Amniotic epithelial cell (primary cell): ENCODE measurements around the gene MACROD1.

Experiments used
- DNase-seq: peaks from one replicate; pipeline ENCODE4 v3.0.0-alpha.2; 2010; ENCODE audit warnings: low read depth

The MACROD1 gene

GRCh38 chr11:64110465-64111375 is 55.2 kb downstream of the MACROD1 start:
- no peak for DNase-seq

- no peak for DNase-seq
Observed at GRCh38 chr11:64109332-64109731, 56.6 kb downstream of the MACROD1 start.

GRCh38 chr11:64107303-64107702 is 58.6 kb downstream of the MACROD1 start:
- no peak for DNase-seq

- no peak for DNase-seq
Observed at GRCh38 chr11:64104632-64105031, 61.3 kb downstream of the MACROD1 start.

GRCh38 chr11:64103277-64103985 is 62.5 kb downstream of the MACROD1 start:
- no peak for DNase-seq

GRCh38 chr11:64102005-64102738 is 63.7 kb downstream of the MACROD1 start:
- no peak for DNase-seq

GRCh38 chr11:64101461-64101860 is 64.5 kb downstream of the MACROD1 start:
- no peak for DNase-seq

- DNase-seq, result no peak
Observed at GRCh38 chr11:64100782-64101353, 65.0 kb downstream of the MACROD1 start.

GRCh38 chr11:64100360-64100759 is 65.6 kb downstream of the MACROD1 start:
- no peak for DNase-seq

- no peak for DNase-seq
Observed at GRCh38 chr11:64099436-64099835, 66.5 kb downstream of the MACROD1 start.

GRCh38 chr11:64098318-64098831 is 67.5 kb downstream of the MACROD1 start:
- DNase-seq, result no peak

GRCh38 chr11:64097468-64098317 is 68.2 kb downstream of the MACROD1 start:
- no peak for DNase-seq

GRCh38 chr11:64096835-64097234 is 69.1 kb downstream of the MACROD1 start:
- no peak for DNase-seq

GRCh38 chr11:64095949-64096348 is 70.0 kb downstream of the MACROD1 start:
- DNase-seq, result no peak

- DNase-seq, result no peak
Observed at GRCh38 chr11:64095273-64095817, 70.6 kb downstream of the MACROD1 start.

- peak; percentile 88 for DNase-seq
Observed at GRCh38 chr11:64094463-64095260, 71.3 kb downstream of the MACROD1 start.

- DNase-seq, result peak; percentile 22
Observed at GRCh38 chr11:64093233-64094039, 72.5 kb downstream of the MACROD1 start.

- no peak for DNase-seq
Observed at GRCh38 chr11:64092761-64093136, 73.2 kb downstream of the MACROD1 start.
